Astrocyte (in vitro differentiated cells and primary cell): ENCODE results near the gene ALOX5.

Experiments used
- EZH2 ChIP-seq: IDR thresholded peaks from 2 replicates; pipeline ENCODE4 v1.6.1; 2012; ENCODE audit warnings: mild to moderate bottlenecking, low read length, inconsistent platforms; ENCODE audit not compliant: insufficient read depth
- TF ChIP-seq, protein P1 (sequence below): IDR thresholded peaks from 2 replicates; pipeline ENCODE4 v1.5.1; 2011; ENCODE audit warnings: low read depth, mild to moderate bottlenecking, inconsistent platforms, low read length, moderate library complexity; ENCODE audit not compliant: insufficient read depth

DNA sequence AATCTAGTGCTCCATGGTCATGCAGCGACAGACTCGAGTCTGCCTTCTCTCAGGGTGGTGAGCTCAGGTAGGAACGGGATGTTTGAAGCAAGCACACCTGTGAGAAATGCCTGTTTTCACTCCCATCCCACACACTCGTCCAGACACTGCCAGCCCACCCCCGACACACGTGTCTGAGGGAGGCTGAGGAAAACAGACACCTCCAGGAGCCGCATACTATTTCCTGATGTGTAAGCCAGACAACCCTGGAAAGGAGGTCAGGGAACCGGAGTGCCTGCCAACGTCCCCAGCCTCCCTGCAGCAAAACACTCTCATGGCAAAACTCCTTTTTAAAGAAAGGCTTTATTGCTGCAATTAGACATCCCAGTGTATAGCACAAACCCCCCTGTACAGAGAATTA is 80.2 kb downstream of the ALOX5 start:
- TF ChIP-seq, protein P1, sequence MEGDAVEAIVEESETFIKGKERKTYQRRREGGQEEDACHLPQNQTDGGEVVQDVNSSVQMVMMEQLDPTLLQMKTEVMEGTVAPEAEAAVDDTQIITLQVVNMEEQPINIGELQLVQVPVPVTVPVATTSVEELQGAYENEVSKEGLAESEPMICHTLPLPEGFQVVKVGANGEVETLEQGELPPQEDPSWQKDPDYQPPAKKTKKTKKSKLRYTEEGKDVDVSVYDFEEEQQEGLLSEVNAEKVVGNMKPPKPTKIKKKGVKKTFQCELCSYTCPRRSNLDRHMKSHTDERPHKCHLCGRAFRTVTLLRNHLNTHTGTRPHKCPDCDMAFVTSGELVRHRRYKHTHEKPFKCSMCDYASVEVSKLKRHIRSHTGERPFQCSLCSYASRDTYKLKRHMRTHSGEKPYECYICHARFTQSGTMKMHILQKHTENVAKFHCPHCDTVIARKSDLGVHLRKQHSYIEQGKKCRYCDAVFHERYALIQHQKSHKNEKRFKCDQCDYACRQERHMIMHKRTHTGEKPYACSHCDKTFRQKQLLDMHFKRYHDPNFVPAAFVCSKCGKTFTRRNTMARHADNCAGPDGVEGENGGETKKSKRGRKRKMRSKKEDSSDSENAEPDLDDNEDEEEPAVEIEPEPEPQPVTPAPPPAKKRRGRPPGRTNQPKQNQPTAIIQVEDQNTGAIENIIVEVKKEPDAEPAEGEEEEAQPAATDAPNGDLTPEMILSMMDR: no peak
- no peak for TF ChIP-seq EZH2
